A673 (cell line): ENCODE results near the gene IBA57.

Experiments
- CTCF ChIP-seq: fragments of 300-800, 200-600 bp; sonication (generic); conservative IDR thresholded peaks from 2 replicates; pipeline ENCODE4 v1.5.1; 2017; ENCODE audit warnings: low read depth, mild to moderate bottlenecking, antibody characterized with exemption, low read length, moderate library complexity, mixed read lengths
- EZH2 ChIP-seq: fragments of 200-600 bp; sonication (generic); IDR thresholded peaks from 2 replicates; pipeline ENCODE4 v1.6.1; 2017; ENCODE audit warnings: borderline replicate concordance, low read depth, mild to moderate bottlenecking, mixed read lengths, antibody characterized with exemption, low read length; ENCODE audit not compliant: poor library complexity, severe bottlenecking

- no peak for TF ChIP-seq CTCF
- TF ChIP-seq EZH2, result no peak
Observed at GRCh38 chr1:228209657-228210056, 44.1 kb downstream of the IBA57 start.
